GM23338 (cell line): ENCODE results near the gene BBX.

Experiments used
- EZH2 ChIP-seq: fragments of 200-600 bp; sonication (generic); IDR thresholded peaks from one replicate; pipeline ENCODE4 v1.8.0; 2017; ENCODE audit warnings: antibody characterized with exemption, mild to moderate bottlenecking, low read depth; ENCODE audit not compliant: unreplicated experiment
- EZH2phosphoT487 ChIP-seq: fragments of 200-600 bp; sonication (generic); IDR thresholded peaks from one replicate; pipeline ENCODE4 v1.8.1; 2018; ENCODE audit warnings: antibody characterized with exemption; ENCODE audit not compliant: unreplicated experiment
- NANOG ChIP-seq: IDR thresholded peaks from 2 replicates; pipeline ENCODE4 v1.6.1; 2016; ENCODE audit warnings: antibody characterized with exemption, borderline replicate concordance
- POLR2AphosphoS5 ChIP-seq: IDR thresholded peaks from 2 replicates; pipeline ENCODE4 v1.6.1; 2016; ENCODE audit warnings: antibody characterized with exemption, low read depth
- TF ChIP-seq, protein P1 (sequence below), 2 experiments: fragments of 200-600 bp in 1 of 2; sonication (generic) in 1 of 2; conservative IDR thresholded peaks; 2 replicates each; pipeline versions ENCODE4 v1.5.1 to v1.6.1; 2016 to 2017; ENCODE audit warnings: antibody characterized with exemption in 2 of 2, low read depth in 2 of 2, mild to moderate bottlenecking in 2 of 2, moderate library complexity in 1 of 2

DNA sequence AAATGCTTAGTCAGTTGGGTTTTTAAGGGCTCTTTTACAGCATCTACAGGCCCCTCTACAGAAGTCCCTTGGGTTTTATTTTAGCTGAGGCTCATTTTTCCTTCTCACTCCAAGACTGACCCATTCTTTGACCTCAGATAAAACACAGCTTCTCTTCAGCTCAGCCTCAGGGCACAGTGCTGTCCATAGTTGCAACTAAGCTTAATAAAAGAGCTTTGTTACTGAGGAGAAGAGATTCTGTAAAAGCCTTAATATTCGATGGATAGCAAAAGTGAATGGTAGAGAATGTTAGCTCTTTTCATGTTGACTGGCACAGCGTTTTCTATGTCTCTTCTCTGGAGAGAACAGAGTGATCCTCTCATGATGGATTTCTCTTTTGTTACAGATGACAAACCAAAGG lies 277.9 kb downstream of the BBX start:
- TF ChIP-seq, protein P1, sequence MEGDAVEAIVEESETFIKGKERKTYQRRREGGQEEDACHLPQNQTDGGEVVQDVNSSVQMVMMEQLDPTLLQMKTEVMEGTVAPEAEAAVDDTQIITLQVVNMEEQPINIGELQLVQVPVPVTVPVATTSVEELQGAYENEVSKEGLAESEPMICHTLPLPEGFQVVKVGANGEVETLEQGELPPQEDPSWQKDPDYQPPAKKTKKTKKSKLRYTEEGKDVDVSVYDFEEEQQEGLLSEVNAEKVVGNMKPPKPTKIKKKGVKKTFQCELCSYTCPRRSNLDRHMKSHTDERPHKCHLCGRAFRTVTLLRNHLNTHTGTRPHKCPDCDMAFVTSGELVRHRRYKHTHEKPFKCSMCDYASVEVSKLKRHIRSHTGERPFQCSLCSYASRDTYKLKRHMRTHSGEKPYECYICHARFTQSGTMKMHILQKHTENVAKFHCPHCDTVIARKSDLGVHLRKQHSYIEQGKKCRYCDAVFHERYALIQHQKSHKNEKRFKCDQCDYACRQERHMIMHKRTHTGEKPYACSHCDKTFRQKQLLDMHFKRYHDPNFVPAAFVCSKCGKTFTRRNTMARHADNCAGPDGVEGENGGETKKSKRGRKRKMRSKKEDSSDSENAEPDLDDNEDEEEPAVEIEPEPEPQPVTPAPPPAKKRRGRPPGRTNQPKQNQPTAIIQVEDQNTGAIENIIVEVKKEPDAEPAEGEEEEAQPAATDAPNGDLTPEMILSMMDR (conservative IDR thresholded peaks at IDR 0.05; ENCODE audit: low read depth in 2 of 2) = no peak
- TF ChIP-seq EZH2phosphoT487 (no peak), POLR2AphosphoS5 (no peak), EZH2 (no peak), NANOG (no peak)
